ENCODE results near the gene VEPH1. TPM values are rescaled to one million over a fixed set of nuclear protein-coding genes. Genes with fewer than 3 reads are reported as not detected.

The VEPH1 gene
- total and polyA plus RNA-seq, 12 donors: 0.07 to 0.85 (median 0.56) TPM; not detected in 5

DNA sequence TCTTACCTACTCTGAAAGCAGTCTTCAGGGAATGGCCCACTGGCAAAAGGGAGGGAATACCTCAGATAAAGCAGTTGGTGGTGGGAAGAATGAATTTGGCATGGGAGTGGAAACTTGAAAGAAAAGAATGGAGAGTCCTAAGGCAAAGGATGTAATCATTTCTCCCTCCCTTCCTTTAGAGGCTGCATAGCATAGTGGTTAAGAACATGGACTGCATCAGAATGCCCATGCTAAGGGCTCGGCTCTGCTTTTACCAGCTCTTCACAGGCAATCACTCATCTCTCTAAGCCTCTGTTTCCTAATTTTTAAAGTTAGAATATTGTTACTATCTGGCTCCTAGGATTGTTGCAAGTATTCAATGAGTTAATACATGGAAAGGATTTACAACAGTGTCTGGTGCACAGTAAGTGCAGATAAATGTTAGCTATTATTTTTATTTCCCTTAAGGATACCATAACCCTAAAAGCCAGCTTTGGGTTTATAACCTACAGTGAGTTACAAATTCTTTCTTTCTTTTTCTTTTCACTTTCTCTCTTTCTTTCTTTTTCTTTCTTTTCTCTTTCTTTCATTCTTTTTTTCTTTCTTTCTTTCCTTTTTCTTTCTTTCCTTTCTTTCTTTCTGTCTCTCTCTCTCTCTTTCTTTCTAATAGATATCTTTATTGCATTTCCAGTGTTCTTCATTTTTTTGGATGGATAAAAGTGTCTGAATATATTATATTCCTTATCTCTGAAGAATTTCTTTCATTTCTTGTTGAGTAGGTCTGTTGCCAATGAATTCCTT, 23.6 kb downstream of the VEPH1 start:
- intact Hi-C loops (cut with DNase I): no loop called here
- 74 to 80% methylated on average over 1 of the region's 1 CpG for WGBS, 2 donors
- no peaks in the 10 kb centered on the region for H3K36me3 ChIP-seq
- ATAC-seq (no peak), DNase-seq (no peak)
- TF ChIP-seq CTCF (IDR thresholded peaks at IDR 0.05): no peak
- H3K9me3 ChIP-seq: peaks cover 0 to 18% (median 0%) of the 10 kb centered on the region in 11 donors
- H3K27ac ChIP-seq: no peak overlapping the region
- H3K4me3 ChIP-seq: no peak overlapping the region
- H3K27me3 ChIP-seq: no peaks in the 10 kb centered on the region
- H3K4me1 ChIP-seq: no peaks in the 10 kb centered on the region

- H3K27me3 ChIP-seq: no peaks in the 10 kb centered on the region
- intact Hi-C loops (cut with DNase I): no loop called here
- DNase-seq (no peak), ATAC-seq (no peak)
- H3K36me3 ChIP-seq: no peaks in the 10 kb centered on the region
- H3K4me3 ChIP-seq: no peak overlapping the region
- no peak for TF ChIP-seq CTCF (IDR thresholded peaks at IDR 0.05)
- H3K9me3 ChIP-seq: peaks cover 0 to 17% (median 0%) of the 10 kb centered on the region in 11 donors
- 83 to 86% methylated on average over 3 of the region's 3 CpGs for WGBS, 2 donors
- no peak overlapping the region for H3K27ac ChIP-seq
- H3K4me1 ChIP-seq: no peaks in the 10 kb centered on the region
These were observed 25.8 kb downstream of the VEPH1 start for GRCh38 chr3:157477441-157477840.

GRCh38 chr3:157475921-157476414, 27.2 kb downstream of the VEPH1 start:
- H3K4me3 ChIP-seq: no peak overlapping the region
- 60 to 67% methylated on average over 1 of the region's 1 CpG for WGBS, 2 donors
- no peak overlapping the region for H3K27ac ChIP-seq
- no peak for DNase-seq
- no peaks in the 10 kb centered on the region for H3K4me1 ChIP-seq
- H3K9me3 ChIP-seq: peaks cover 0 to 6% (median 0%) of the 10 kb centered on the region in 11 donors
- no peaks in the 10 kb centered on the region for H3K27me3 ChIP-seq
- no peaks in the 10 kb centered on the region for H3K36me3 ChIP-seq
- no peak for TF ChIP-seq CTCF (IDR thresholded peaks at IDR 0.05)
- ATAC-seq: no peak
- intact Hi-C loops (cut with DNase I): no loop called here

- ATAC-seq: no peak
- intact Hi-C loops (cut with DNase I): no loop called here
These were observed 30.6 kb downstream of the VEPH1 start for GRCh38 chr3:157472648-157473047.

More at GRCh38 chr3:157472648-157473047, 30.6 kb downstream of the VEPH1 start:
- WGBS, 2 donors: 93 to 96% methylated on average over 1 of the region's 1 CpG
- no peaks in the 10 kb centered on the region for H3K27me3 ChIP-seq
- H3K36me3 ChIP-seq: no peaks in the 10 kb centered on the region
- no peak for TF ChIP-seq CTCF (IDR thresholded peaks at IDR 0.05)
- H3K9me3 ChIP-seq: peaks cover 0 to 6% (median 0%) of the 10 kb centered on the region in 11 donors
- H3K27ac ChIP-seq: no peak overlapping the region
- no peak overlapping the region for H3K4me3 ChIP-seq
- DNase-seq: no peak
- H3K4me1 ChIP-seq: peaks cover 0 to 11% (median 0%) of the 10 kb centered on the region in 9 donors
